Neural cell (in vitro differentiated cells): ENCODE data around the gene FNBP1L.

Source experiments
- EP300 ChIP-seq: fragments of 450-650 bp; conservative IDR thresholded peaks from 2 replicates; pipeline ENCODE4 v1.6.1; 2014; ENCODE audit warnings: antibody characterized with exemption, mild to moderate bottlenecking, moderate library complexity; ENCODE audit not compliant: poor library complexity, severe bottlenecking
- POLR2AphosphoS5 ChIP-seq: IDR thresholded peaks from 2 replicates; pipeline ENCODE4 v1.6.1; 2012
- TF ChIP-seq, protein P1 (sequence below): fragments of 450-650 bp; IDR thresholded peaks from 2 replicates; pipeline ENCODE4 v1.5.1; 2014; ENCODE audit warnings: antibody characterized with exemption, mild to moderate bottlenecking, moderate library complexity; ENCODE audit not compliant: poor library complexity, severe bottlenecking
- TF ChIP-seq, protein P2 (sequence below): IDR thresholded peaks from 2 replicates; pipeline ENCODE4 v1.6.1; 2012; ENCODE audit warnings: borderline replicate concordance

DNA sequence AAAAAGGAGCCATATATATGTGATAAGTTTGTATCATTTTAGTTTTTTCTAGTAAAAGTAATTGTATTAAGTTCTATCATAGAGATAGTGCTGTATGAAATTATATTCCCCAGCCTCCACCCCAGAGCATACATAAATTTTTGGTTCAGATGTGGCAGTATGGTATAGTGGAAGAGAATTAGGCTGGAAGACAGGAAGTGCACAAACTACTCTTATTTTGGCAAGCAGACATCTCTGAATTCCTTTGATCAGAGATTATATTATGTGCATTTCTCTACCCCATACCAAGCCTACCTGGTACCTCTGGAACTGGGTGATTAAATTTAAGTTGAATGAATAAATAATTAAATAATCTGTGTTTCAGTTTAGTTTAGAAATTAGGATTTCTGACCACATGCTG is 55.9 kb downstream of the FNBP1L start:
- TF ChIP-seq POLR2AphosphoS5 (no peak), EP300 (no peak)
- TF ChIP-seq, protein P1, sequence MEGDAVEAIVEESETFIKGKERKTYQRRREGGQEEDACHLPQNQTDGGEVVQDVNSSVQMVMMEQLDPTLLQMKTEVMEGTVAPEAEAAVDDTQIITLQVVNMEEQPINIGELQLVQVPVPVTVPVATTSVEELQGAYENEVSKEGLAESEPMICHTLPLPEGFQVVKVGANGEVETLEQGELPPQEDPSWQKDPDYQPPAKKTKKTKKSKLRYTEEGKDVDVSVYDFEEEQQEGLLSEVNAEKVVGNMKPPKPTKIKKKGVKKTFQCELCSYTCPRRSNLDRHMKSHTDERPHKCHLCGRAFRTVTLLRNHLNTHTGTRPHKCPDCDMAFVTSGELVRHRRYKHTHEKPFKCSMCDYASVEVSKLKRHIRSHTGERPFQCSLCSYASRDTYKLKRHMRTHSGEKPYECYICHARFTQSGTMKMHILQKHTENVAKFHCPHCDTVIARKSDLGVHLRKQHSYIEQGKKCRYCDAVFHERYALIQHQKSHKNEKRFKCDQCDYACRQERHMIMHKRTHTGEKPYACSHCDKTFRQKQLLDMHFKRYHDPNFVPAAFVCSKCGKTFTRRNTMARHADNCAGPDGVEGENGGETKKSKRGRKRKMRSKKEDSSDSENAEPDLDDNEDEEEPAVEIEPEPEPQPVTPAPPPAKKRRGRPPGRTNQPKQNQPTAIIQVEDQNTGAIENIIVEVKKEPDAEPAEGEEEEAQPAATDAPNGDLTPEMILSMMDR, result no peak
- TF ChIP-seq, protein P2, sequence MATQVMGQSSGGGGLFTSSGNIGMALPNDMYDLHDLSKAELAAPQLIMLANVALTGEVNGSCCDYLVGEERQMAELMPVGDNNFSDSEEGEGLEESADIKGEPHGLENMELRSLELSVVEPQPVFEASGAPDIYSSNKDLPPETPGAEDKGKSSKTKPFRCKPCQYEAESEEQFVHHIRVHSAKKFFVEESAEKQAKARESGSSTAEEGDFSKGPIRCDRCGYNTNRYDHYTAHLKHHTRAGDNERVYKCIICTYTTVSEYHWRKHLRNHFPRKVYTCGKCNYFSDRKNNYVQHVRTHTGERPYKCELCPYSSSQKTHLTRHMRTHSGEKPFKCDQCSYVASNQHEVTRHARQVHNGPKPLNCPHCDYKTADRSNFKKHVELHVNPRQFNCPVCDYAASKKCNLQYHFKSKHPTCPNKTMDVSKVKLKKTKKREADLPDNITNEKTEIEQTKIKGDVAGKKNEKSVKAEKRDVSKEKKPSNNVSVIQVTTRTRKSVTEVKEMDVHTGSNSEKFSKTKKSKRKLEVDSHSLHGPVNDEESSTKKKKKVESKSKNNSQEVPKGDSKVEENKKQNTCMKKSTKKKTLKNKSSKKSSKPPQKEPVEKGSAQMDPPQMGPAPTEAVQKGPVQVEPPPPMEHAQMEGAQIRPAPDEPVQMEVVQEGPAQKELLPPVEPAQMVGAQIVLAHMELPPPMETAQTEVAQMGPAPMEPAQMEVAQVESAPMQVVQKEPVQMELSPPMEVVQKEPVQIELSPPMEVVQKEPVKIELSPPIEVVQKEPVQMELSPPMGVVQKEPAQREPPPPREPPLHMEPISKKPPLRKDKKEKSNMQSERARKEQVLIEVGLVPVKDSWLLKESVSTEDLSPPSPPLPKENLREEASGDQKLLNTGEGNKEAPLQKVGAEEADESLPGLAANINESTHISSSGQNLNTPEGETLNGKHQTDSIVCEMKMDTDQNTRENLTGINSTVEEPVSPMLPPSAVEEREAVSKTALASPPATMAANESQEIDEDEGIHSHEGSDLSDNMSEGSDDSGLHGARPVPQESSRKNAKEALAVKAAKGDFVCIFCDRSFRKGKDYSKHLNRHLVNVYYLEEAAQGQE, result no peak
